Uterus (tissue), 2 donors: ENCODE data around the gene GATAD2B.

Source experiments
- CTCF ChIP-seq, 4 experiments: fragments of 200-600 bp in 2 of 4; fragments of 450-650 bp in 2 of 4; sonication (generic) in 2 of 4; IDR thresholded peaks; one replicate each; pipeline ENCODE4 v1.5.1; 2016 to 2019; ENCODE audit warnings: antibody characterized with exemption in 4 of 4, mild to moderate bottlenecking in 2 of 4, moderate library complexity in 1 of 4
- POLR2A ChIP-seq, 2 donors: fragments of 450-650 bp; IDR thresholded peaks; one replicate each; pipeline ENCODE4 v1.6.1; 2016; ENCODE audit warnings: antibody characterized with exemption in 2 of 2, mild to moderate bottlenecking in 1 of 2, moderate library complexity in 1 of 2

GRCh38 chr1:153768316-153769181, 154.2 kb downstream of the GATAD2B start:
- TF ChIP-seq CTCF (IDR thresholded peaks at IDR 0.05), result no peak
- TF ChIP-seq POLR2A (IDR thresholded peaks at IDR 0.05), result no peak
